Cerebellar cortex (tissue), 1 donor: ENCODE results near the gene ASAP2.

Experiments
- DNase-seq: peaks from one replicate; pipeline ENCODE4 v3.0.0-alpha.2; 2015; ENCODE audit warnings: low spot score

Gene ASAP2

GRCh38 chr2:9184361-9184760 is 22.3 kb upstream of the ASAP2 start:
- no peak for DNase-seq

GRCh38 chr2:9187620-9188214 is 18.9 kb upstream of the ASAP2 start:
- no peak for DNase-seq

- no peak for DNase-seq
These were observed 17.8 kb upstream of the ASAP2 start for GRCh38 chr2:9188823-9189222.

GRCh38 chr2:9189901-9190300 is 16.7 kb upstream of the ASAP2 start:
- no peak for DNase-seq

GRCh38 chr2:9191041-9191481 is 15.6 kb upstream of the ASAP2 start:
- no peak for DNase-seq

- no peak for DNase-seq
These were observed 13.9 kb upstream of the ASAP2 start for GRCh38 chr2:9192712-9193111.

GRCh38 chr2:9194352-9194751 is 12.3 kb upstream of the ASAP2 start:
- DNase-seq = no peak

GRCh38 chr2:9196637-9197036 is 10.0 kb upstream of the ASAP2 start:
- DNase-seq = no peak

- DNase-seq = no peak
These were observed 8.7 kb upstream of the ASAP2 start for GRCh38 chr2:9197916-9198315.

- DNase-seq = no peak
These were observed 6.6 kb upstream of the ASAP2 start for GRCh38 chr2:9199716-9200632.

GRCh38 chr2:9200633-9201015 is 6.0 kb upstream of the ASAP2 start:
- no peak for DNase-seq

GRCh38 chr2:9201185-9201891 is 5.3 kb upstream of the ASAP2 start:
- no peak for DNase-seq

- no peak for DNase-seq
These were observed 3.6 kb upstream of the ASAP2 start for GRCh38 chr2:9203006-9203405.

GRCh38 chr2:9203876-9204275 is 2.7 kb upstream of the ASAP2 start:
- DNase-seq = no peak

- no peak for DNase-seq
These were observed 1.7 kb upstream of the ASAP2 start for GRCh38 chr2:9204939-9205338.

GRCh38 chr2:9205486-9205885 is 1.1 kb upstream of the ASAP2 start:
- DNase-seq = no peak

GRCh38 chr2:9206991-9207640 is 504 bp downstream of the ASAP2 start:
- DNase-seq = peak; percentile 37

GRCh38 chr2:9207641-9208311 is 1.2 kb downstream of the ASAP2 start:
- DNase-seq = peak; percentile 50

- DNase-seq = no peak
These were observed 2.3 kb downstream of the ASAP2 start for GRCh38 chr2:9208875-9209274.

GRCh38 chr2:9210030-9210429 is 3.4 kb downstream of the ASAP2 start:
- DNase-seq = no peak

- DNase-seq = no peak
These were observed 4.9 kb downstream of the ASAP2 start for GRCh38 chr2:9211496-9211895.
